Neural cell (in vitro differentiated cells): ENCODE measurements around the gene KREMEN1. TPM values are rescaled to one million over a fixed set of nuclear protein-coding genes. Genes with fewer than 3 reads are reported as not detected.

Source experiments
- H2AFZ ChIP-seq: fragments of 200-600, 300-800 bp; sonication (generic), shearing (Covaris generic); 2 replicates; pipeline ENCODE4 v1.6.0; 2014; ENCODE audit warnings: low read depth, mild to moderate bottlenecking, antibody characterized with exemption, low read length, moderate library complexity
- H3F3A ChIP-seq: fragments of 200-600 bp; shearing (Covaris generic); 2 replicates; pipeline ENCODE4 v1.6.1; 2016; ENCODE audit warnings: mild to moderate bottlenecking, moderate library complexity, mixed read lengths, antibody characterized with exemption, low read length; ENCODE audit not compliant: insufficient read depth, poor library complexity, severe bottlenecking
- H3K27ac ChIP-seq: fragments of 200-600, 300-800 bp; sonication (generic), shearing (Covaris generic); 2 replicates; pipeline ENCODE4 v1.5.1; 2014; ENCODE audit warnings: mild to moderate bottlenecking, low read length, moderate library complexity
- H3K27me3 ChIP-seq: fragments of 300-800, 200-600 bp; sonication (generic), shearing (Covaris generic); 2 replicates; pipeline ENCODE4 v1.6.0; 2014; ENCODE audit warnings: mild to moderate bottlenecking, low read depth, low read length, moderate library complexity; ENCODE audit not compliant: insufficient read depth
- H3K36me3 ChIP-seq: fragments of 300-800, 200-600 bp; sonication (generic), shearing (Covaris generic); 2 replicates; pipeline ENCODE4 v1.5.1; 2014; ENCODE audit warnings: mild to moderate bottlenecking, antibody characterized with exemption, low read length, moderate library complexity; ENCODE audit not compliant: insufficient read depth
- H3K4me2 ChIP-seq: fragments of 300-800, 200-600 bp; sonication (generic), shearing (Covaris generic); 2 replicates; pipeline ENCODE4 v1.6.0; 2014; ENCODE audit warnings: mild to moderate bottlenecking, low read length
- H3K4me3 ChIP-seq: fragments of 300-800, 200-600 bp; sonication (generic), shearing (Covaris generic); 2 replicates; pipeline ENCODE4 v1.5.1; 2014; ENCODE audit warnings: mild to moderate bottlenecking, low read length, moderate library complexity
- H3K79me2 ChIP-seq: fragments of 200-600 bp; shearing (Covaris generic); replicated peaks from 2 replicates; pipeline ENCODE4 v1.6.0; 2014; ENCODE audit warnings: mild to moderate bottlenecking, low read length, moderate library complexity; ENCODE audit not compliant: insufficient read depth
- H3K9ac ChIP-seq: fragments of 300-800, 200-600 bp; sonication (generic), shearing (Covaris generic); 2 replicates; pipeline ENCODE4 v1.6.1; 2016; ENCODE audit warnings: mild to moderate bottlenecking, low read length, mixed read lengths
- H3K9me2 ChIP-seq: fragments of 200-600 bp; shearing (Covaris generic); 2 replicates; pipeline ENCODE4 v1.6.1; 2016; ENCODE audit warnings: mild to moderate bottlenecking, low read length, mixed read lengths; ENCODE audit not compliant: insufficient read depth
- H3K9me3 ChIP-seq: fragments of 200-600, 300-800 bp; sonication (generic), shearing (Covaris generic); 2 replicates; pipeline ENCODE4 v1.6.1; 2016; ENCODE audit warnings: mild to moderate bottlenecking, mixed run types, low read length, moderate library complexity, mixed read lengths
- H4K20me1 ChIP-seq: fragments of 200-600 bp; shearing (Covaris generic); 2 replicates; pipeline ENCODE4 v1.6.1; 2016; ENCODE audit warnings: mild to moderate bottlenecking, mixed run types; ENCODE audit not compliant: insufficient read depth
- EP300 ChIP-seq: fragments of 450-650 bp; conservative IDR thresholded peaks from 2 replicates; pipeline ENCODE4 v1.6.1; 2014; ENCODE audit warnings: antibody characterized with exemption, mild to moderate bottlenecking, moderate library complexity; ENCODE audit not compliant: poor library complexity, severe bottlenecking
- EZH2 ChIP-seq: fragments of 200-600, 300-800 bp; shearing (Covaris generic), sonication (generic); IDR thresholded peaks from 2 replicates; pipeline ENCODE4 v1.6.1; 2014; ENCODE audit warnings: antibody characterized with exemption, low read length, borderline replicate concordance, mild to moderate bottlenecking; ENCODE audit not compliant: insufficient read depth, poor library complexity, severe bottlenecking
- MXI1 ChIP-seq: fragments of 450-650 bp; conservative IDR thresholded peaks from 2 replicates; pipeline ENCODE4 v1.6.1; 2014; ENCODE audit warnings: antibody characterized with exemption, mild to moderate bottlenecking; ENCODE audit not compliant: poor library complexity, severe bottlenecking
- SMC3 ChIP-seq: fragments of 450-650 bp; conservative IDR thresholded peaks from 2 replicates; pipeline ENCODE4 v1.6.1; 2014; ENCODE audit warnings: antibody characterized with exemption, mild to moderate bottlenecking, moderate library complexity; ENCODE audit not compliant: poor library complexity
- TAF1 ChIP-seq: IDR thresholded peaks from 2 replicates; pipeline ENCODE4 v1.6.1; 2012; ENCODE audit warnings: low read depth
- polyA minus RNA-seq: library from RNA; depleted of rRNA, polyadenylated mRNA; stranded (reverse); fragments of >200 nt; gene quantifications from 2 replicates; pipeline ENCODE4 v1.2.3, GENCODE V29; 2014
- polyA plus RNA-seq: library from polyadenylated mRNA; depleted of rRNA; stranded (reverse); fragments of >200 nt; gene quantifications from 2 replicates; pipeline ENCODE4 v1.2.3, GENCODE V29; 2014
- TF ChIP-seq, protein P1 (sequence below): fragments of 450-650 bp; IDR thresholded peaks from 2 replicates; pipeline ENCODE4 v1.5.1; 2014; ENCODE audit warnings: antibody characterized with exemption, mild to moderate bottlenecking, moderate library complexity; ENCODE audit not compliant: poor library complexity, severe bottlenecking
- TF ChIP-seq, protein P2 (sequence below): IDR thresholded peaks from 2 replicates; pipeline ENCODE4 v1.6.1; 2012; ENCODE audit warnings: borderline replicate concordance

Gene KREMEN1
- polyA plus RNA-seq, result 2.8 and 3.3 TPM in 2 replicates
- polyA minus RNA-seq, result 3.2 TPM in 2 replicates

DNA sequence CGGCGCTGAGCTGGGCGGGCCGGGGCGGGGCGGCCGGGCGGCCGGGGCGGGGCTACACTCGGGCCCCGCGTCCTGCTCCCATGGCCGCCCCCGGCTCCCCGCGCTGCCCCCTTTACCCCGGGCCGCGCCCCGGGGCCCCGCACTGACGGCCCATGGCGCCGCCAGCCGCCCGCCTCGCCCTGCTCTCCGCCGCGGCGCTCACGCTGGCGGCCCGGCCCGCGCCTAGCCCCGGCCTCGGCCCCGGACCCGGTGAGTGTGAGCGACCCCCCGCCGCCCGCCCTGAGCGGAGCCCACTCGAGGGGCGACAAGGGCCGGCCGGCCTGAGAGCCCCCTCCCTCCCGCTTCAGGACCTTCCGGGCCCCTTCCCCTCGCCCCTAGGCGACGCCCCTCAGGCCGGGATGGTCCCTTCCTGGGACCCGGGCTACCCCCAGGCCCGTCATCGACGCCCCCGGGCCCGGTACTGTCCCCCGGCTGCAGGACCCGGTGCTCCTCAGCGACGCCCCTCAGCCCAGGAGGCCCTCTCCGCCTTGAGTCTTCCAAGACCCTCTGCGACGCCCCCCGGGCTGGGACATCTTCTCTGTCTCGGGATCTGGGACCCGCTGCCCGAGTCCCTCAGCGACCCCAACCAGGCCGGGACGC lies at the start of gene KREMEN1:
KREMEN1 (plus strand) TSS at position 57 of the 639 bp plus-strand sequence; CDS start at position 153, 96 bp downstream.
- Histone ChIP-seq H2AFZ (no peak within 1 kb of the TSS), H3K9ac (peak within 1 kb of the TSS; percentile 56), H3K27me3 (peaks cover 53% of the 10 kb centered on the region), H3K36me3 (no peaks in the 10 kb centered on the region), H3K27ac (no peak within 1 kb of the TSS), H3K9me2 (no peaks in the 10 kb centered on the region), H3K4me2 (no peak within 1 kb of the TSS), H3K79me2 (no peaks in the 10 kb centered on the region), H3K9me3 (no peaks in the 10 kb centered on the region), H4K20me1 (no peaks in the 10 kb centered on the region), H3F3A (no peaks in the 10 kb centered on the region), H3K4me3 (peak within 1 kb of the TSS; percentile 69)
- TF ChIP-seq MXI1 (no peak), SMC3 (no peak), TAF1 (no peak), EZH2 (no peak)
- TF ChIP-seq, protein P1, sequence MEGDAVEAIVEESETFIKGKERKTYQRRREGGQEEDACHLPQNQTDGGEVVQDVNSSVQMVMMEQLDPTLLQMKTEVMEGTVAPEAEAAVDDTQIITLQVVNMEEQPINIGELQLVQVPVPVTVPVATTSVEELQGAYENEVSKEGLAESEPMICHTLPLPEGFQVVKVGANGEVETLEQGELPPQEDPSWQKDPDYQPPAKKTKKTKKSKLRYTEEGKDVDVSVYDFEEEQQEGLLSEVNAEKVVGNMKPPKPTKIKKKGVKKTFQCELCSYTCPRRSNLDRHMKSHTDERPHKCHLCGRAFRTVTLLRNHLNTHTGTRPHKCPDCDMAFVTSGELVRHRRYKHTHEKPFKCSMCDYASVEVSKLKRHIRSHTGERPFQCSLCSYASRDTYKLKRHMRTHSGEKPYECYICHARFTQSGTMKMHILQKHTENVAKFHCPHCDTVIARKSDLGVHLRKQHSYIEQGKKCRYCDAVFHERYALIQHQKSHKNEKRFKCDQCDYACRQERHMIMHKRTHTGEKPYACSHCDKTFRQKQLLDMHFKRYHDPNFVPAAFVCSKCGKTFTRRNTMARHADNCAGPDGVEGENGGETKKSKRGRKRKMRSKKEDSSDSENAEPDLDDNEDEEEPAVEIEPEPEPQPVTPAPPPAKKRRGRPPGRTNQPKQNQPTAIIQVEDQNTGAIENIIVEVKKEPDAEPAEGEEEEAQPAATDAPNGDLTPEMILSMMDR, result no peak

DNA sequence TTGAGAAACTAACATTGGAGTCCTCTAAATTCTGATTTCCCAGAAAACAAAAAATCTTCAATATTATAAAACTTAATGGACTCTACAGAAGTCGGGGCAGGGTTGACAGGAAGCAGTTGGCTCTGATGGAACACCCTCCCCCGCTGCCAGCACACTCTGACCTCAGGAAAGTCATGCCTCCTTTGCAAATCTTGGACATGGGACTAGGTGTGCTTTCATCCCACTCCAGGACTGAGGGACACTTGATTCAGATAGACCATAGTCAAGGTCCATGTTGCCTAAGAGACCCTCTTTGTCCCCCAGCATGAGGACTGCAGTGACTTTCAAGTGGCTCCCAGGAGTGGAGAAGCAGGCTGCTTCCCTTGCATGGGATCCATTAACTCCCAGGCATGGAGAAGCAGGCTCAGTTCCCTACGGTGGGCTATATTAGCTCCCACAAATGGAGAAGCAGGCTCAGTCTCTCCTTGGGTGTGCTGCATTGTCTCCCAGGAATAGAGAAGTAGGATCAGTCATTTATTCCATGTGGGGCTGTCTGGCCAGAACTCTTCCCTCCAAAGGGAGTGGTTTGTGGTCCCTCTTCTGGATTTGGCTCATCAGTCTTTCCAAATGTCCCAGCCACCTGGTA lies 49.6 kb upstream of the KREMEN1 start:
- Histone ChIP-seq H3K79me2 (no peaks in the 10 kb centered on the region), H3K9me2 (no peaks in the 10 kb centered on the region), H3K9me3 (no peaks in the 10 kb centered on the region), H3K27ac (no peak overlapping the region), H2AFZ (no peak overlapping the region), H3K27me3 (no peaks in the 10 kb centered on the region), H3K9ac (no peak overlapping the region), H3K4me3 (no peak overlapping the region), H3K4me2 (no peak overlapping the region), H3K36me3 (no peaks in the 10 kb centered on the region), H3F3A (no peaks in the 10 kb centered on the region), H4K20me1 (no peaks in the 10 kb centered on the region)
- TF ChIP-seq, protein P2, sequence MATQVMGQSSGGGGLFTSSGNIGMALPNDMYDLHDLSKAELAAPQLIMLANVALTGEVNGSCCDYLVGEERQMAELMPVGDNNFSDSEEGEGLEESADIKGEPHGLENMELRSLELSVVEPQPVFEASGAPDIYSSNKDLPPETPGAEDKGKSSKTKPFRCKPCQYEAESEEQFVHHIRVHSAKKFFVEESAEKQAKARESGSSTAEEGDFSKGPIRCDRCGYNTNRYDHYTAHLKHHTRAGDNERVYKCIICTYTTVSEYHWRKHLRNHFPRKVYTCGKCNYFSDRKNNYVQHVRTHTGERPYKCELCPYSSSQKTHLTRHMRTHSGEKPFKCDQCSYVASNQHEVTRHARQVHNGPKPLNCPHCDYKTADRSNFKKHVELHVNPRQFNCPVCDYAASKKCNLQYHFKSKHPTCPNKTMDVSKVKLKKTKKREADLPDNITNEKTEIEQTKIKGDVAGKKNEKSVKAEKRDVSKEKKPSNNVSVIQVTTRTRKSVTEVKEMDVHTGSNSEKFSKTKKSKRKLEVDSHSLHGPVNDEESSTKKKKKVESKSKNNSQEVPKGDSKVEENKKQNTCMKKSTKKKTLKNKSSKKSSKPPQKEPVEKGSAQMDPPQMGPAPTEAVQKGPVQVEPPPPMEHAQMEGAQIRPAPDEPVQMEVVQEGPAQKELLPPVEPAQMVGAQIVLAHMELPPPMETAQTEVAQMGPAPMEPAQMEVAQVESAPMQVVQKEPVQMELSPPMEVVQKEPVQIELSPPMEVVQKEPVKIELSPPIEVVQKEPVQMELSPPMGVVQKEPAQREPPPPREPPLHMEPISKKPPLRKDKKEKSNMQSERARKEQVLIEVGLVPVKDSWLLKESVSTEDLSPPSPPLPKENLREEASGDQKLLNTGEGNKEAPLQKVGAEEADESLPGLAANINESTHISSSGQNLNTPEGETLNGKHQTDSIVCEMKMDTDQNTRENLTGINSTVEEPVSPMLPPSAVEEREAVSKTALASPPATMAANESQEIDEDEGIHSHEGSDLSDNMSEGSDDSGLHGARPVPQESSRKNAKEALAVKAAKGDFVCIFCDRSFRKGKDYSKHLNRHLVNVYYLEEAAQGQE, result no peak
- no peak for TF ChIP-seq TAF1

DNA sequence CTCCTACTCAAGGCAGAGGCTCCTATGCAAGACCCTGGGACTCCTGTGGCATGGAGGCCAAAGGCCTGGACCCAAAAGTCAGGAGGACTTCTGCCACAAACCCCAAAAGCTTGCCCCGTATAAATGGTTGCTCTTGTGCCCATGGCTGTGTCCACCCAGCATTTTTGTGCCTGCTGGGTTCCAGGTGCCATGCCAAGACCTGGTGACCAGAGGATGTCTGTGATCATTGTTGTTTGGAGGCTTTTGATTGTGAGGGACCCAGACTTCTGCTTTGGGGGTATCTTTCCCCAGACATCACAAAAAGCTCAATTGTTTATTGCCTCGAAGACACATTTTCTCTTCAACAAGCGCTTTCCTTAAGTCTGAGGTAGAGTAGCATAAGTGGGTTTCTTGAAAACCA lies 46.3 kb upstream of the KREMEN1 start:
- TF ChIP-seq SMC3 (no peak), EZH2 (no peak), EP300 (no peak), MXI1 (no peak)
- TF ChIP-seq, protein P2, result no peak
- Histone ChIP-seq H3K9me2 (no peaks in the 10 kb centered on the region), H3F3A (no peaks in the 10 kb centered on the region), H3K4me3 (no peak overlapping the region), H3K79me2 (no peaks in the 10 kb centered on the region), H3K27ac (no peak overlapping the region), H3K36me3 (no peaks in the 10 kb centered on the region), H3K4me2 (no peak overlapping the region), H2AFZ (no peak overlapping the region), H3K9me3 (no peaks in the 10 kb centered on the region), H4K20me1 (no peaks in the 10 kb centered on the region), H3K9ac (no peak overlapping the region), H3K27me3 (peaks cover 13% of the 10 kb centered on the region)
